Measurements from ENCODE around the gene CCSER1. TPM values are rescaled to one million over a fixed set of nuclear protein-coding genes. Genes with fewer than 3 reads are reported as not detected.
"Not testable (repeated sequence)": the region's sequence is repeated elsewhere in the genome, so short reads cannot be mapped to it uniquely, and the experiment has no call there.

The CCSER1 gene
- total RNA-seq, 1 donor from 2014 or later, result 9.0 TPM

DNA sequence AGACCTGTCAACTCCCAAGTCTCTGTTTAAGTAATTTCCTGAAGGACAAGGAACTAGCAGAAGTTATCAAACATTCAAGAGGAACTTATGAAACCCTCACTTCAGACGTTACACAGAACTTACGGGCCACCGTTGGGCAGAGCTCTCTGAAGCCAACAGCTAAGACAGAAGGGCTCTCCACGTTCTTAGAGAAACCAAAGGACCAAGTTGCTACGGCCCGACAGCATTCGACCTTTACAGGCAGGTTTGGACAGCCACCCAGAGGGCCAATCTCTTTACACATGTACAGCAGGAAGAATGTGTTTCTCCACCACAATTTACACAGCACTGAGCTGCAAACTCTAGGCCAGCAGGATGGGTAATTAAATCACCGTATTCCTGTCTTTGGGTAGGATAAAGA, 1471.5 kb downstream of the CCSER1 start:
- no peak for DNase-seq (ENCODE audit: low spot score)
- no peak for ATAC-seq
- intact Hi-C loops (cut with DNase I), result no loop called here

DNA sequence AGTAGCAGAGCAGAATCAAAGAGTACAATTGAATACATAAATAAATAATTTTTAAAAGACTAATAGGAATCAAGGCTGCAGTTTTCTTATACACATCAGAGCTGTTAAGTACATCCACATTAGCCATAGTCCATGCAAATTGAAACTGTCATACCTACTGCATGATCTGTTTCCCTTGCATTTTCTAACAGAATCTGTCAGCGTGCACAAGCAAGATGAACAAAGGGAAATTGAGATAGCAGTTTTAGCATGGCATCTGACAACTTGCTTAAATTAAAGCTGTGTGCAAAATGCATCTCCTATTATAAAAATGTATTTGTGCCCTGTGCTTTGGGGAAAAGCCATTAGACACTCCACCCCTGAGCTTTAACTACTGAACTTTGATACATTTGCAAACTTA, 1473.1 kb downstream of the CCSER1 start:
- DNase-seq (ENCODE audit: low spot score) (no peak), ATAC-seq (no peak)
- intact Hi-C loops (cut with DNase I), result no loop called here

GRCh38 chr4:91601401-91601800, 1474.2 kb downstream of the CCSER1 start:
- DNase-seq (ENCODE audit: low spot score), result no peak
- ATAC-seq, result no peak
- intact Hi-C loops (cut with DNase I), result no loop called here

DNA sequence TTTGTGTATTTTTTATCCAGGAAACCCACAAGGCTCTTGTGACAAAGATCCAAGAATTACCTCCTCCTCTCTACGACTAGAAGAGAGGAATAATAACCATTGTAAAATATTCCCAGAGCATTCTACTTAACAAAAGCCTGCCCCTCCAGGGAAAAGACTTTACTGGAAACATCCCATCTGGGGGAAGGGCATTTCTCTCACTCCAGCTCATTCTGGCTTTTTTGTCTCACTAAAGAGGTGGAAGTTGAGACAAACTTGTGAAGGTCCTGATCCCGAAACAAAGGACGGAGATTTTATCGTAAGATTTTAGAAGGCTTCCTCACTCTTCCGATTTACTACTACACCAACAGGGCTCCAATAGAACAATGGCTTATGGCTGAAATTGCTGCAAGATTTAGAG, 1484.6 kb downstream of the CCSER1 start:
- intact Hi-C loops (cut with DNase I), result no loop called here

GRCh38 chr4:91620952-91621351, 1493.8 kb downstream of the CCSER1 start:
- DNase-seq (ENCODE audit: low spot score), result no peak
- no peak for ATAC-seq
- intact Hi-C loops (cut with DNase I), result no loop called here

More for the DNA sequence above, 1484.6 kb downstream of the CCSER1 start:
- no peak for ATAC-seq
- DNase-seq (ENCODE audit: low spot score), result no peak

GRCh38 chr4:91621446-91621845, 1494.3 kb downstream of the CCSER1 start:
- intact Hi-C loops (cut with DNase I), result no loop called here
- ATAC-seq (no peak), DNase-seq (ENCODE audit: low spot score) (no peak)

- DNase-seq (ENCODE audit: low spot score), result no peak
- intact Hi-C loops (cut with DNase I), result no loop called here
- ATAC-seq, result no peak
These were observed 1495.9 kb downstream of the CCSER1 start for GRCh38 chr4:91622925-91623602.

- ATAC-seq; intact Hi-C loops (cut with DNase I); DNase-seq (ENCODE audit: low spot score): not testable (repeated sequence)
These were observed 1496.4 kb downstream of the CCSER1 start for GRCh38 chr4:91623603-91623967.

GRCh38 chr4:91630054-91630453, 1502.9 kb downstream of the CCSER1 start:
- no peak for DNase-seq (ENCODE audit: low spot score)
- ATAC-seq, result no peak
- intact Hi-C loops (cut with DNase I), result no loop called here

DNA sequence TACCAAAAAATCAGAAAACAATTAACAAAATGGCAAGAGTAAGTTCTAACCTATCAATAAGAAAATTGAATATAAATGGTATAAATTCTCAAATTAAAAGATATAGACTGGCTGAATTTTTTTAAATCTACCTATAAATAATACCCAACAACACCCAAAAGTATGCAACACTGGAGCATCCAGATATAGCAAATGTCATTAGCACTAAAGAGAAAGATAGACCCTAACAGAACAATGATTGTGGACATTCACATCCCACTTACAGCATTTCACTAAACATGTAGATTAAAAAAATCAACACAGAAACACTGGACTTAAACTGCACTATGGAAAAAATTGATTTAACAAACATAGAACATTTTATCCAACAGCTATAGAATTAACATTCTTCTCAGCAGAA, 1503.6 kb downstream of the CCSER1 start:
- intact Hi-C loops (cut with DNase I), result no loop called here
- ATAC-seq (no peak), DNase-seq (ENCODE audit: low spot score) (no peak)

- ATAC-seq, result no peak
- no peak for DNase-seq (ENCODE audit: low spot score)
These were observed 1504.1 kb downstream of the CCSER1 start for GRCh38 chr4:91631335-91631734.

DNA sequence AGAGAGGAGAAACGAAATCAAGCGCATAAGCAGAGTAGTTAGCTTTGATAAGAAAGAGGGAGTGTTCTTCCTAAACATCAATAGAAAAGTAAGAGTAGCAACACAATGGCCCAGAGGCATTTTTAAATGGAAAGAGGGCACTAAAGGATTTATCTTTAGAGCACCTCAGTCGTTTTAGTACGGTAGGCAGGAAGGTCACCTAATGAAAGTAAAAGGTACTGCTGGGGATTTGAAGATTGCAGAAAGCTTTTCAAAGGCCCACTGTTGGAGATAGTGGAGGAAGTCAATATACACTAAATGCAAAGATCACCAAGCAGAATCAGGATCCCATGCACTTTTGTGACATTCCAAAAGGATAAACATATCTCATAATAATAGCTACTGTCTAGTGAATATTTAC, 1508.9 kb downstream of the CCSER1 start:
- ATAC-seq (no peak), DNase-seq (ENCODE audit: low spot score) (no peak)
- intact Hi-C loops (cut with DNase I), result no loop called here

More at GRCh38 chr4:91631335-91631734, 1504.1 kb downstream of the CCSER1 start:
- intact Hi-C loops (cut with DNase I), result no loop called here

Other genes with a start within 250 kb of the CCSER1 start
- 8.5 TPM for gene MMRN1, start 232.5 kb upstream of the CCSER1 start, total RNA-seq